ENCODE results near the gene RREB1.
A peak's percentile ranks its signal among the peaks of the same experiment; 100 is the strongest.

RREB1 gene

DNA sequence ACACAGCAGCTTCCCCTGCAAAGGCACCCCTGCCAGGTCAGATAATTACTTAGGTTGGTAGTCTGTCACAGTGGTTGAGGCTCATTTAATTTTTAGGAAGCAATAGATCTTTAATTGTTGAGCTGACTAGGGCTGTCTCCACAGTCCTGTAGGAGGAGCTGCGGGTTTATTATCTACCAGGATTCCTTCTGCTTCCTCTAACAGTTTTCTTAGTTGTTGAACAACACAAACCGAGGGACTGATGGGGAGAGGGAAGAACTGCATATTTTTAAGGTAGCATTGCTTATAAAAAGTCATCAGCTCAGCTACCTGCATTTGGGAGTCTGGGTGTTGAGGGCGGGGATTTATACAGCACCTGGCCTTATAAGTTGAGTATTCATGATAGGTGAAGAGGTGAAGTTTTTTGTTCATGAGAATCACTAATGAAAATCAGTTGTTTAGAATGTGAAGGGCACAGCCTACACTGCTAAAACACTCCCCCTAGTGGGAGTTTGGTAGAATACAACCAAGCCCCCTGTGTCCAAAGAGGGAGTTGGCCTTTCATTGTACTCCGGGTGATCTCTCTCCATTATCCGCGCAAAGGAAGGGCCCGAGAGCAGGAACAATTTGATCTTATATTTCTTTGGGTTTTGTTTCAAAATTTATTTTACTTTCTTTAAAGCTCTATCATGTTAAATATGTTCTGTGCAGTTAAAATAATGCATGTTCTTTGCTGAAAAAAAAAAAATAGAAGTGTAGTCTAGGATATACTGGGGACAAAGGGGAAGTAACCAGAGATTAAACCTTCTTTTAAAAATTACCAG, 135.6 kb downstream of the RREB1 start:
- peak in 1 of 2 donors; percentile 34 for DNase-seq (ENCODE audit: low read depth in 2 of 2)

GRCh38 chr6:7245668-7246393, 138.1 kb downstream of the RREB1 start:
- no peak for DNase-seq (ENCODE audit: low read depth in 2 of 2)

DNA sequence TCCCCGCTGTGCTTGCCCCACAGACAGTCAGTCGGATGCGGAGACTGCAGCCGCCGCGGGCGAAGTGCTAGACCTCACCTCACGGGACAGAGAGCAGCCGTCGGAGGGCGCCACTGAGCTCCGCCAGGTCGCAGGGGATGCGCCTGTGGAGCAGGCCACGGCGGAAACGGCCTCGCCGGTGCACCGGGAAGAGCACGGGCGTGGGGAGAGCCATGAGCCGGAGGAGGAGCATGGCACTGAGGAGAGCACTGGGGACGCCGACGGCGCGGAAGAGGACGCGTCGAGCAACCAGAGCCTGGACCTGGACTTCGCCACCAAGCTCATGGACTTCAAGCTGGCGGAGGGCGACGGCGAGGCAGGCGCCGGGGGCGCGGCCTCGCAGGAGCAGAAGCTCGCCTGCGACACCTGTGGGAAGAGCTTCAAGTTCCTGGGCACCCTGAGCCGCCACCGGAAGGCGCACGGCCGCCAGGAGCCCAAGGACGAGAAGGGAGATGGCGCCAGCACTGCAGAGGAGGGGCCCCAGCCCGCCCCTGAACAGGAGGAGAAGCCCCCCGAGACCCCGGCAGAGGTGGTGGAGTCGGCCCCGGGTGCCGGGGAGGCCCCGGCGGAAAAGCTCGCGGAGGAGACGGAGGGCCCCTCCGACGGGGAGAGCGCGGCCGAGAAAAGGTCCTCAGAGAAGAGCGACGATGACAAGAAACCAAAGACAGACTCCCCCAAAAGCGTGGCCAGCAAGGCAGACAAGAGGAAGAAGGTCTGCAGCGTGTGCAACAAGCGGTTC, 138.8 kb downstream of the RREB1 start:
- no peak for DNase-seq (ENCODE audit: low read depth in 2 of 2)

DNA sequence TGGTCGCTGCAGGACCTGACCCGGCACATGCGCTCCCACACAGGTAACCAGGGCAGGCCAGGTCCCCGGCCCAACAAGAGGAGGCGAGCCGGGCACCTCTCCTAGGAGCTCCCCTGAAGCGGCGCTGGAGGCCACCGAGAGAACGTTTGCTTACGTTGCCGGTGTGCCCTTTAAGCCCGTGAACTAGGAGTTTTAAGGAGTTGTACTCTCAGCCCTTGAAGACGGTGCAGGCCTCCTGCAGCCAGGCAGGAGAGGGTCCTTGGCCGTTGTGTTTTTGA, 139.4 kb downstream of the RREB1 start:
- no peak for DNase-seq (ENCODE audit: low read depth in 2 of 2)

DNA sequence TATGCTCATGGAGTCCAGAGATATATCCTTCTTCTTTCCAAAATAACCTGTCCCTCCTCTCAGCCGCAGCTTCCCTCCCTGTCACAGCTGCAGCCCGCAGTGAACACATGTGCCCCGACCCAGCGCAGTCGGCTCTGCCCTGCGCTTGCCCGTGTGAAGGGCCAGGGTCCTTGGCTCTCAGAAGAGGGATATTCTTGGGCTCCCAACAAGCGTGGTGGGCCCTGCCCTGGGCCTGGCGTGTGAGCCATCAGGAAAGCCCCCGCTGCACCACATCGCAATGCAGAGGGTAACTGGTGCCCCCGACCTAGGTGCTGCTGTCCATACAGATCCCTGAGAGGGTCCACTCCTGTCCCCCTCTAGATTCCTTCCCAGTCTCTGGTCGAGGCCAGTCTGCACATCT, 140.1 kb downstream of the RREB1 start:
- no peak for DNase-seq (ENCODE audit: low read depth in 2 of 2)

DNA sequence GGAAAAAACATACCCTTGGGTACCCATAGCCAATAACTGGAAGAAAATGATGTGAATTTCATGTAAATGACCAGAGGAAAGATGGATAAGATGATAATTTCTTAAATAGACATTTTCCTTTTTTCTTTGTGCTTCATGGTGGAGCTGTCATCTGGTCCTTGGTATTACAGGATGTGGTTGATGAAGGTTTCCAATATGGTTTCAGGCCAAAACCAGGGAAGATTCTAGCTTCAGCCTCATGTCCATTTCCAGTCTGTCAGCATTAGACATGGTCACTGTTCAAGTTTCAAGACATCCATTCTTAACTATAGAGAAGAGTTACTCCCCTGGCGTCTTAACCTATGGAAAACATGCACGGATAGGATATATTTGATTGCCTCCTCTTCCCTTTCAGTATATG, 141.6 kb downstream of the RREB1 start:
- no peak for DNase-seq (ENCODE audit: low read depth in 2 of 2)

DNA sequence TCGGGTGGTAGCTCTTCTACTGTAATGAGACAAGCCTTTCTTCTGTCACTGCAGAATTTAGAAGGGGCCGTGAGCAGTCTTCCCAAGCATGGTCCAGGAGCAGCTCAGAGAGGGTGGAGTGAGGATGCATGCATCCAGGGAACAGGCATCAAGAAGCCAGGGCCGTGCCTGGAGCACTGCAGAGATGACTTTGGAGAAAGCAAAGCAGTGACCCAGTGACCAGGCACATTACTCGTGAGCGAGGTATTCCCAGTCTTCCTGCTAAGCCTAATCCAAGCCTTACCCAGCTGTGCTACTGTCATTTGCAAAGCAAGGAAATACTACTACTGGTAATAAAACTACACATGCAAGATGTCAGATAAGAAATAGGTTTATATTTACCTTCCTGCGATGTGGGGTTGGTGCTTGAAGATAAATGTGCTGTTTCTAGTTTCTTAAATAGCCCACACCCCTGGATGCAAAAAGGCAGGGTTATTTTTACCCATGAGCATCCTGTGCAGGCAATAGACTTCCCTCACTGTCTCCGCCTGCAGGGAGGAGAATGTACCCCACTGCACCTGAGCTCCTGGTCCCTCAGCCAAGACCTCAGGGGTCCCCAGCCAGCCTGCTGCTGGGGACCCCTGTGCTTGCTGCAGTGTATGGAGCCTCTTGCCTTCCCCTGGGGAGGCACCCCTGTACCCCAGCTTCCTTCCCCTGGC, 142.3 kb downstream of the RREB1 start:
- DNase-seq (ENCODE audit: low read depth in 2 of 2) = no peak

GRCh38 chr6:7250812-7251211, 143.1 kb downstream of the RREB1 start:
- no peak for DNase-seq (ENCODE audit: low read depth in 2 of 2)

GRCh38 chr6:7251646-7252260, 144.0 kb downstream of the RREB1 start:
- no peak for DNase-seq (ENCODE audit: low read depth in 2 of 2)

DNA sequence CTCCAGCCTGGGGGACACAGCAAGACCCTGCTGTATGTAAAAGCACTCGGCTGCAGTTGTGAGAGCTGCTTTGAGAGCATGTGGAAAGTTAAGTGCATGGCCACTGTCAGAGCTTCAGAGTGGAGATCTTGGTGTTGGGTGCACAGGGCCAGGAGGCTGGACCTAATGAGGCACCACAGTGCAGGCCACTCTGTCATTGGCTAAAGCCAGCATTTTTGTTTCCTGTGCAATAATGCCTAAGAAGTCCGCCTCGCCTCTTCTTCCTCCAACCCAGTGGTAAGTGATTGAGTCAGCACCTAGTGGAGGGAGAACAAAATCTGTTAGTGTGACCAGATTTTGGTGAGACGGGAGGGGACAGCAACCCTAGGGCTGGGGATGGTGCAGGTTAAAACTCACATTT, 144.6 kb downstream of the RREB1 start:
- DNase-seq (ENCODE audit: low read depth in 2 of 2) = no peak

DNA sequence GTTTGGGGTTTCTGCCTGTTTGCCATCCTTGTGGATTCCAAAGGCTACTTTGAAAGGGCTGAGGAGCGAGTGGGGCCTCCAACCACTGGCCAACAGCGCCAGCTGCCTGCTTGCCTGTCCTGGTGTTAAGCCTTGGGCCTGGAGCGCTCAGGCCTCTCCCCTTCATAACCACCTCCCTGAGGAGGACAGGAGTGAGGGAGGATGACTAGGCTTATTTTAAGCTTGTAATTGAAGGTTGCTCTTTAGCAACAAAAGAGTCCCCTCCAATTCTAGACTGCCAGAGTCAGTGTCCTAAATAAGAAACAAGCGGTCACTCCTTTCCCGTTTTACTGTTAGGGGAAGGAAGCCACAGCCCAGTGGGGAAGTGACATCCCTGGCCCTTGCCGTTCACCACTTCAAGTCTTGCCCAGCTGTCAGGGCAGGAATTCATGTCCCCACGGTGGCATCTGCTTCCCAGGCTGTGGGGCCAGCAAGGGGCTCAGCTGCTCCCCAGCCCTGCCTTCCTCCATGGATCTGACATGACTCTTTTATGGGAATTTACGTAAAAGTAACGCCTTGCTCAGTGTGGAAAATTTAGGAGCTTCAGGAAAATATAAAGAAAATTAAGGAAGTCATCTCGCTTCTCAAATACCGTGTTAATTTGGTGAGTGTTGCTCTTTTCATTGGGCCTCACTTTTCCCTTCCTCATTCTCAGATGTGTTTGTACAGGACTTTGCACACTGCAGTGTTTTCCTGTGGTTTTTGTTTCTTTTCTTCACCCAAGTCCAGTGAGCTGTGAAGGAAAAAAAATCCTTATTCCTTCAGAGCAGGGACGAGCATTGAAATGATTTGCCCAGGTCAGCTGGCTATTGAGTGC, 147.4 kb downstream of the RREB1 start:
- DNase-seq (ENCODE audit: low read depth in 2 of 2) = no peak

- no peak for DNase-seq (ENCODE audit: low read depth in 2 of 2)
Measured at GRCh38 chr6:7255918-7256317, 148.2 kb downstream of the RREB1 start.

- DNase-seq (ENCODE audit: low read depth in 2 of 2) = no peak
Measured at GRCh38 chr6:7256785-7257184, 149.0 kb downstream of the RREB1 start.

DNA sequence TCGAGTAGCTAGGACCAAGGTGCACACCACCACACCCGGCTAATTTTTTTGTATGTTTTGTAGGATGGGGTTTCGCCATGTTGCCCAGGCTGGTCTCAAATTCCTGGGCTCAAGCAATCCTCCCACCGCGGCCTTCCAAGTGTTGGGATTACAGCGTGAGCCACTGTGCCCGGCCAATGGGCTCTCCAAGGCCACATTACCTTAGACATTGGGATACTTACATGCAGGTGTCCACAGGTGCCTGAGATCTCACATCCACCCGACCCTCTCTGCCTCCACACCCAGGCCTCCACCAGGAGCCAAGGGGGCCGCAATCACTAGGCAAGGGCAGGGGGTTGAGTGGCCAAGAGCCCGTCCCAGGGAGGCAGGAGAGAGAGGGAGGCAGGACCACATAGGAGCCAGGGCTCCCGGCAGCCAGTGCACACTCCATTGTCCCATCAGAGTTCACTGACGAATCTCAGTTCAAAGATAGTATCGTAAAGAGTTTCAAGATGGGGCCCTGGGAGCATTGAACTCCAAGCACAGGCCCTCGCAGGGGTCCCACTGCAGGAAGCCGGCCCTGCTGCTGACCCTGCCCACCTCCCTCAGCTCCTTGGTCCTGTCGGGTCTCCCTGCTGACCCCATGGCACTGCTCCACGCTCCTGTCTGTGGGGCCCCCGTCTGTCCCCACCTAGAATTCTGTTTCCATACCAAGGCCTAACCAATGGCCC, 149.9 kb downstream of the RREB1 start:
- no peak for DNase-seq (ENCODE audit: low read depth in 2 of 2)

DNA sequence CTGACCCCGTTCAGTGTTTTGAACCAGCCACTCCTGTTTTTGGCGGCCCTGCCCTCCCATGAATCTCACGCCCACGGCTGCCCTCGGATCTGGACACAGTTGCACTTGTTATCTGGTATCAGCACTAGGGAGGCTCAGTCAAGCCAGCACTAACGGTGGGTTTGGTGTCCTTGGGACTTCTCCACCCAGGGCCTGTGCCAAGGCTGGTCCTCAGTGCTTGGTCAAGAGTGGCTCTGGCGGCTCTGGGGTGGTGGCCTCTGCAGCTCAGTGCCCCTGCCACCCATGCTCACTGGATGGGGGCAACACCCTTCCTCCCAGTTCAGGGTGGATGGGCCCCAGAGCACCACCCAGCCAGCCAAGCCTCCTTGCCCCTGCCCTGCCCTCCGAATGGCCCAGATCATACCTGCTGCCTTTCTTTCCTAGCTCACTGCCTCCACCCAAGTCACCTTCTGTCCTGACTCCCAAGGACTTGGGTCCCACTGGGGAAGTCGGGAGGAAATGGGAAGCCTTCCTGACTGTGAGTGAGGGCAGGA, 150.5 kb downstream of the RREB1 start:
- no peak for DNase-seq (ENCODE audit: low read depth in 2 of 2)

DNA sequence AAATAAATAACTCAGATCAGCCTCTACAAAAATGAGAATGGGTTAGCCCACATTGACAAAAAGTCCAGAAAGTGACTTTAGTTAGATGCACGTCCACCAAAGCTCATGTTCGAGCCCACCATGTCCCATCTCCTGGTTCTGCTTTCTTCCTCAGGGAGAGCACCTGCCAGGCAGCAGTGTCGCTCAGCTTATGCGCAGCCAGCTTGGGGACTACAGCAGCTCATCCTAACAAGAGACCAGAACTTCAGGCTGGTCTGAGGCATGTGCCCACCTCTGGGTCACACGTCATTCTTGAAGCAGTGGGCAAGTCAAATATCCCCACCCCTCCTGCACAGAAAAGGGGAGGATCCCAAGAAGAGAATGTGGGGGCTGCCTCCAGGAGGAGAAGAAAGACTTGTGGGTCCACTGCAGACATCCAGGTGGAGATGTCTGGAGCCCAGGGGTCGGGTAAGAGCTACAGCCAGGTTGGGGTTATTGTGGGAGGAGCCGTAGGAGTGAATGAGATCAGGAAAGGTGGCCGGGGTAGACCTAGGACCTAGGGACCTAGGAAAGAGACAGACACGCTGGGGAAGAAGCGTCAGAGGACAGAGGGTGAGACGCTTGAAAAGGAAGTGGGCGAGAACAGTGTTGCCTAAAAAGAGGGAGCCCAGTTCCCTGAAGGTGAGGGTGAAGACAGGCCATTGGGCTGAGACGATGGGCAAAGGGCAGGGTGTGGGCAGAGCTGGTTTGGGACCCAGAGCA, 152.7 kb downstream of the RREB1 start:
- no peak for DNase-seq (ENCODE audit: low read depth in 2 of 2)

DNA sequence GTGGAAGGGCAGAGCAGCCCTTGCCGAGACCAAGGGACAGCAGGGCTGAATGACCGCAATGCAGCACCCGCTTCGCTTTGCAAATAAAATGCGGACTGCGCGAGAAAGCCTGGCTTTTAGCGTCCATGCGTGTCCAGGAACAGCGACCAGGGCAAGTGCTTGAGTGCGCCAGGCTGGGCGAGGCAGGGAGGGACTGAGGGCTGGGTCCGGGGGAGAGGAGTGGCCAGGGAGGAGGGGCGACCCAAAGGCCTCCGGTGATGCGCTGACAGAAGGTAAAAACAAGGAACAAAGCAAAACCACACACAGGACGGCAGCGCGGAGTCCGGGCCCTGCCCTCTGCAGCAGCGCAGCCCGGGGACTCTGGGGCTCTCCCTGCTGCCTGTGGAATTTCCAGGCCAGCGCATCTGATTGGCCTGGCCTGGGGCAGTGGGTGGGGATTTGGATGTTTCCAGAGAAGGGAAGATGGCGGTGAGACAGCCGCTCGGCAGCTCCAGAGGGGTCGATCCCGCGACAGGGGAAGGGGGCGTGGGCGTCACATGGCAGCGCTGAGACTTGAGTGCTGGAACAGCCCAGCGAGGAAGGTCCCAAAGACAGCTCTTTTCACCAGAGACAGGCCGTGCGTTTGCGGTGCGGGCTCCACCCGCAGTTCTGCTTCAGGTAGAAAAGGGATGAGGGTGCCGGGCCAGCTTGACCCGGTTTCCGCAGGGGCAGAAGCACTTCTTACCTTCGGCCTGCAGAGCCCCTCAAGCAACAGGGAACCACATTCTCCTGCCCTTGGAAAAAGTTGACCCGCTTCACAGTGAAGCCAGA, 153.5 kb downstream of the RREB1 start:
- DNase-seq (ENCODE audit: low read depth in 2 of 2) = peak; percentile 34 to 49

DNA sequence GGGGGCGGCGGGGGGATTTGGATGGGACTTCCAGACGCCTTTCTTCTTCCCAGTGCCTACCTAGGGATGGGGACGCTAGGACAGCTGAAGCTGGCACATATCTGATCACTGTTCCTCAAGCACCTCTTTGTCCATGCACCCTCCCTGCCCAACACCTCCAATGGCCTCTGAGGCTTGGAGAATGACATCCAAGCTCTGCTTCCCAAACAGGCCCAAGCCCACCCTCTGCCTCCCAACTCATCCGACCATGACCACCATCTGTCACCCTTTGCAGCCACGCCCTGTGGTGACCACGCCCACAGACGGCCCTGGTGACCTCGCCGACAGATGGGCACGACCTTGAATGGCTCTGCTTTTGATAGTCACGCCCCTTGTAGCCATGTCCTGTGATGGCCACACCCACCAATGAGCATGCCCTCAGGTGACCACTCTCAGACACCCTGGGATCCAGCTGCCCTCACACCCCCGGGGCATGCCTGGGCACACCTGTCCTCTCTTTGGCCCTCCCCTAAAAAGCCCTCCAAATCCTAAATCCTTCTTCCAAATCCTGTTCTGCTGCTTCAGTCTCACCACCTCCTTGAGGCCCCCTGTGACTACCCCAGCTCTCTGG, 154.2 kb downstream of the RREB1 start:
- DNase-seq (ENCODE audit: low read depth in 2 of 2) = no peak

All from stimulated activated CD4-positive, alpha-beta T cell treated with anti-CD3 and anti-CD28 coated beads, Interleukin-4, amount 100 ng/mL, for 48 hours (primary cell).